HUES48 (cell line): Measurements from ENCODE around the gene TNFSF4.
"Not testable (repeated sequence)": the region's sequence is repeated elsewhere in the genome, so short reads cannot be mapped to it uniquely, and the experiment has no call there.

ENCODE experiments used
- H3K27ac ChIP-seq: one replicate; pipeline ENCODE4 v1.7.0; 2013; ENCODE audit warnings: low read depth, low read length, inconsistent platforms
- H3K27me3 ChIP-seq: 2 replicates; pipeline ENCODE4 v1.6.1; 2013; ENCODE audit warnings: mild to moderate bottlenecking, low read length; ENCODE audit not compliant: control insufficient read depth, insufficient read depth
- H3K36me3 ChIP-seq: 2 replicates; pipeline ENCODE4 v1.6.1; 2013; ENCODE audit warnings: low read length; ENCODE audit not compliant: control insufficient read depth, insufficient read depth
- H3K4me1 ChIP-seq: 2 replicates; pipeline ENCODE4 v1.6.1; 2013; ENCODE audit warnings: mild to moderate bottlenecking, low read length; ENCODE audit not compliant: control insufficient read depth, insufficient read depth
- H3K4me3 ChIP-seq: 2 replicates; pipeline ENCODE4 v1.5.1; 2013; ENCODE audit warnings: mild to moderate bottlenecking, low read depth, low read length
- H3K9ac ChIP-seq: 2 replicates; pipeline ENCODE4 v1.6.1; 2013; ENCODE audit warnings: mild to moderate bottlenecking, low read depth, low read length, moderate library complexity
- H3K9me3 ChIP-seq: 2 replicates; pipeline ENCODE4 v1.6.1; 2013; ENCODE audit warnings: low read length; ENCODE audit not compliant: control insufficient read depth, insufficient read depth

The TNFSF4 gene

GRCh38 chr1:173234899-173235298 is 27.8 kb upstream of the TNFSF4 start:
- Histone ChIP-seq H3K9ac (no peak overlapping the region), H3K9me3 (no peaks in the 10 kb centered on the region), H3K27ac (no peak overlapping the region), H3K27me3 (no peaks in the 10 kb centered on the region), H3K4me3 (no peak overlapping the region), H3K36me3 (no peaks in the 10 kb centered on the region), H3K4me1 (no peaks in the 10 kb centered on the region)

GRCh38 chr1:173234434-173234833 is 27.3 kb upstream of the TNFSF4 start:
- H3K27me3 ChIP-seq, H3K9ac ChIP-seq, H3K27ac ChIP-seq, H3K36me3 ChIP-seq, H3K4me3 ChIP-seq, H3K9me3 ChIP-seq, H3K4me1 ChIP-seq: not testable (repeated sequence)

- H3K9me3 ChIP-seq, H3K4me3 ChIP-seq, H3K36me3 ChIP-seq, H3K27me3 ChIP-seq, H3K4me1 ChIP-seq, H3K27ac ChIP-seq, H3K9ac ChIP-seq: not testable (repeated sequence)
Observed at GRCh38 chr1:173229031-173229430, 21.9 kb upstream of the TNFSF4 start.

DNA sequence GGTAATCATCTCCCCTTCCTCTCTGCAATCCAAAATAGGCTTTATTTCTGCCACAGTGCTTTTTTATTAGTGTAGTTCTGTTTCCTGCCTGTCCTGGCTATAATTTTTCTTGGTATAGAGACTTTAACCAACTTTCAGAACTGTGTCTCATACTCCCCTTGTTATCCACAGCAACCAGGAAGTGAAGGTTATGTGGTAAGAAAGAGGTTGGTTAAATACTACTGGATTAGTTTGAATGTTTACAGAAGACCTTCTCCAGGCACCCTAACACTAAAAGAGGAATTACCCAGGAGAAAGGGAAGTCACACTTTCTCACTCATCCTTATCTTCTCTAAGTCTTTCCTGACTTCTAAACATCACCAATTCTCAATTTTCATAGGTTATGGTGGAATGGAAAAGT is 17.8 kb upstream of the TNFSF4 start:
- Histone ChIP-seq H3K9ac (no peak overlapping the region), H3K4me3 (no peak overlapping the region), H3K27ac (no peak overlapping the region), H3K36me3 (no peaks in the 10 kb centered on the region), H3K9me3 (peaks cover 5% of the 10 kb centered on the region; the same call in 1 of the 2 replicates), H3K4me1 (no peaks in the 10 kb centered on the region), H3K27me3 (no peaks in the 10 kb centered on the region)

DNA sequence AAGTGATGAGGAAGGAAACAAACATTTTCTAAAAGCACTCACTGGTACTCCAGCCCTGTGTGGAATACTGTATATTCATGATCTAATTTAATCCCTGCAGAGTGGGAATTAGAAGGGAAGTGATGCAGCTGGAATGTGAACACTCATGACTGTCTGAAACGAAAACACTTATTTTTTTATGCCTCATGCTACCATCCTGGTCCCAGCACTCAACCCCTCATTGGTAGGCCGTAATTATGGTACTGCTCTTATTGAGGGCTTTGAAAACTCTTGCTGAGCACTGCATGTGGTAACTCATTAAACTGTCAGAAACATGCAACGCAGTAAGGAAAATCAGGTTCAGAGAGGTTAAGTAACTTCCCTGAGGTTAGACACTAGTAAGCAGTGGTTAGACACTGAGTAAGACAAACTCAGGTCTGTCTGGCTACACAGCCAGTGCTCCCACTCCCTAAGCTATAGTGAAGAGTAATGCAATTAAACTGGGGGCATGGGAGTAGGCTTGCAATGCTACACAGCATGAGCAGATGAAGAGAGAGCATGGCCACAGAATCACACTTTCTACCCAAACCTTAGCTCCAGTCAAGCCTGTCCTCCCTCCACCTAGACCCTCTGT is 17.3 kb upstream of the TNFSF4 start:
- Histone ChIP-seq H3K9me3 (peaks cover 5% of the 10 kb centered on the region; the same call in 1 of the 2 replicates), H3K27me3 (no peaks in the 10 kb centered on the region), H3K27ac (no peak overlapping the region), H3K4me1 (no peaks in the 10 kb centered on the region), H3K9ac (no peak overlapping the region), H3K36me3 (no peaks in the 10 kb centered on the region), H3K4me3 (no peak overlapping the region)

GRCh38 chr1:173223031-173223380 is 15.9 kb upstream of the TNFSF4 start:
- Histone ChIP-seq H3K9ac (no peak overlapping the region), H3K36me3 (no peaks in the 10 kb centered on the region), H3K27ac (no peak overlapping the region), H3K4me3 (no peak overlapping the region), H3K9me3 (peaks cover 5% of the 10 kb centered on the region; the same call in 1 of the 2 replicates), H3K4me1 (no peaks in the 10 kb centered on the region), H3K27me3 (no peaks in the 10 kb centered on the region)

DNA sequence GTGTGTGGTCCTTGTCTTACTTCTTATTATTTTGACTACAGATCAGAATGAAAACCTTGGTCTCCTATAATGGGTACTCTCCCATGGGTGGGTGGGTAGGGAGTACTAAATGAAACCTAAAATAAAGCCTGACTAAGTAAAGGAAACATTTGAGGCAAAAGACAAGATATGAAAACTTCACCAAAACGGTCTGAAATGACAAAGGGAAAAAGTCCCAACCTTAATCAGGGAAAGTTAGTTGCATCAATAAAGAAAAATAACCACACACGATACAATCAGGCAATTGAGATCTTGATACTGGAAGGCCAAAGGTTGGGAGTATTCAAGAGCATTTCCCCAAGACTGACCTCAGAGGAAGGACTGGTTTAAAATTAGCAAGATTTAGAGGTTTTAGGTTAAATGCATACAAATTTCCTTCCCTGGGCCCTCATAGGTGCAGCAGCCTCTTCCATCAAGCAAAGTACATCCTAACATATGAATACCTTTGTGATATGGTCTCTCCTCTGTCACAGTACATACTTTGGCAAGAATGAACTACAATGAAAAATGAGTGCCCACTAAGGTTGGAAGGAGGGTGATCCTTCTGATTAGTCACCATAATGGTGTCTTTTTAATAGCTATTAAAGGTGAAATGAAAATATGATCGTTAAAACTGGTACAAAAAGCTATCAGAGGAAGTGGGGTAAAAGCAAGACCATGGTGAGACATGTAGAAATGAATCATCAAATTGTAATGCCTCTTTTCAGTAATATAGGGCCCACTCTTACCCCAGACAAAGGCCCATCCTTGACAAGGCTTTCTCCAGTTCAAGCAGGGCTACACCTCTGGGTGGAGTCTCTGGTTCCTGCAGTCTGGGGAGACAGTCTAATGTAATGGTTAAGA is 15.3 kb upstream of the TNFSF4 start:
- Histone ChIP-seq H3K4me1 (no peaks in the 10 kb centered on the region), H3K9ac (no peak overlapping the region), H3K27me3 (no peaks in the 10 kb centered on the region), H3K27ac (no peak overlapping the region), H3K4me3 (no peak overlapping the region), H3K36me3 (no peaks in the 10 kb centered on the region), H3K9me3 (peaks cover 3% of the 10 kb centered on the region; the same call in 1 of the 2 replicates)

GRCh38 chr1:173220157-173220556 is 13.0 kb upstream of the TNFSF4 start:
- Histone ChIP-seq H3K9me3 (no peaks in the 10 kb centered on the region), H3K27ac (no peak overlapping the region), H3K4me1 (no peaks in the 10 kb centered on the region), H3K36me3 (no peaks in the 10 kb centered on the region), H3K4me3 (no peak overlapping the region), H3K27me3 (no peaks in the 10 kb centered on the region), H3K9ac (no peak overlapping the region)

DNA sequence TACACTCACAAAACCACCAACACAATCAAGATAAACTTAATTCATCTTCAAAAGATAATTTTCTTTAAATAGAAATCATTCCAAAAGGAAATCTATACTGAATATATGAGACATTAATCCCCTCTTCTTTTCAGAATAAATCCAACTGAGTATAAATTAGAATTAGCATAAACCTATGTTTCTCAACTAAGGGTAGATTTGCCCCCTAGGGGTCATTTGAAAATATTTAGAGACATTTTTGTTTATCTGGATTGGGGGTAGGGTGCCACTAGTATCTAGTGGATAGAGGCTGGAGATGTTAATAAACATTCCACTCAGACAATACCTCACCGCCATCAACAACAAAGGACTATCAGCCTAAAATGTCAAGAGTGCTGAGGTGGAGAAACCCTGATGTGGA is 6.5 kb upstream of the TNFSF4 start:
- Histone ChIP-seq H3K27me3 (peaks cover 53% of the 10 kb centered on the region), H3K9ac (no peak overlapping the region), H3K36me3 (no peaks in the 10 kb centered on the region), H3K9me3 (no peaks in the 10 kb centered on the region), H3K27ac (no peak overlapping the region), H3K4me3 (no peak overlapping the region), H3K4me1 (peaks cover 9% of the 10 kb centered on the region; the same call in 1 of the 2 replicates)

DNA sequence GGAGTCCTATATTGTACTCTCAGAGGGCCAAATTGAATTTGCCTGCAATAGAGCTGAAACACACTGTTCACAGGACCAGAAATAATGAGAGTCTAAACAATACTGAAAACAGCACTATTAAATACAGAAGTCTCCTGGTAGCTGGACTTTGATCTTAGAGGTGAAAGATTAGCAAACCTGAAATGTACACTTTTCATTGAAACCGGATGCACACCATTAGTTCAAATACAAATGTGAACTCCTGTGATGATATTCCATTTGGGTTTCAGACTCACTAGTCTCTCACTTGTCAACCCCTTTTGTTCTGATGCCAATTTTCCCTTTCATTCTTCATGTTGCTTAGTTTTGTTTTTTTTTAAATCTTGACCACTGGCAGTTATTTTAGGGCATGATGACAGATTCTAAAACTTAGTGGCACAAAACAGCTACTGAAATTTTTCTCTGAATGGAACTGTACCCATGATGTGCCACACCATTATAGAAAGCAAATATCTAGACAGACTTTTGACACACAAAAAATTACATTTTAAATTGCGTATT is 5.9 kb upstream of the TNFSF4 start:
- H3K4me3 ChIP-seq = no peak overlapping the region
- peaks cover 9% of the 10 kb centered on the region; the same call in 1 of the 2 replicates for H3K4me1 ChIP-seq
- H3K9ac ChIP-seq = no peak overlapping the region
- no peaks in the 10 kb centered on the region for H3K36me3 ChIP-seq
- no peak overlapping the region for H3K27ac ChIP-seq
- H3K9me3 ChIP-seq = no peaks in the 10 kb centered on the region
- H3K27me3 ChIP-seq = peaks cover 57% of the 10 kb centered on the region

DNA sequence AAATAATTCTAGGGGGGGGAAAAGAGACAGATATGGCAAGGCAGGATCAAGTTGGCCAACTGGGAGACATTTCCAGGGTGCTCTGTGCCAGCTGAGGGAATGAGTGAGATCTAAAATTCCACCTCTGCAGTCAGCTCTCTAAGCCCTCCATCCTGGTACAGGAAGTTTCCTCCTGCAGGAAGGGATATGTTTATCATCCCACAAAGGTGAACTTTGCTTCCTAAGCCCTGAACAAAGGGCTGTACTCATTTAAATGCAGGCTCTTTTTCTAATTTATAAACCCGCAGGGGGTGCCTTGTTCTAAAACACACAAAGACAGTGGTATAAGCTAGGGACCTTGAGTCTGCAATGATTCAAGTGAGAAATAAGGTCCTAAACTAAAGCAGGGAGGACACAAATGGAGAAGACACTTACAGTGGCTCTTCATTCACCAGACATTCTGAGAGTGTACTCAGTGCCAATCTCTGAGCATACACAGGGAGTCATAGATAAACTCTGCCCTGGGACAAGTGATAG is 3.6 kb upstream of the TNFSF4 start:
- H3K27ac ChIP-seq = no peak overlapping the region
- H3K9ac ChIP-seq = no peak overlapping the region
- H3K4me3 ChIP-seq = no peak overlapping the region
- H3K27me3 ChIP-seq = peaks cover 75% of the 10 kb centered on the region
- H3K36me3 ChIP-seq = no peaks in the 10 kb centered on the region
- no peaks in the 10 kb centered on the region for H3K9me3 ChIP-seq
- H3K4me1 ChIP-seq = peaks cover 9% of the 10 kb centered on the region; the same call in 1 of the 2 replicates
